GM18873 (cell line): ENCODE data around the gene RTBDN.

Source experiments
- ATAC-seq: cut with Tn5 transposase; IDR thresholded peaks from one replicate; pipeline ENCODE4 v1.9.1; 2021; ENCODE audit warnings: mild to moderate bottlenecking, moderate library complexity, moderate number of reproducible peaks; ENCODE audit not compliant: unreplicated experiment, low FRiP score

Gene RTBDN

DNA sequence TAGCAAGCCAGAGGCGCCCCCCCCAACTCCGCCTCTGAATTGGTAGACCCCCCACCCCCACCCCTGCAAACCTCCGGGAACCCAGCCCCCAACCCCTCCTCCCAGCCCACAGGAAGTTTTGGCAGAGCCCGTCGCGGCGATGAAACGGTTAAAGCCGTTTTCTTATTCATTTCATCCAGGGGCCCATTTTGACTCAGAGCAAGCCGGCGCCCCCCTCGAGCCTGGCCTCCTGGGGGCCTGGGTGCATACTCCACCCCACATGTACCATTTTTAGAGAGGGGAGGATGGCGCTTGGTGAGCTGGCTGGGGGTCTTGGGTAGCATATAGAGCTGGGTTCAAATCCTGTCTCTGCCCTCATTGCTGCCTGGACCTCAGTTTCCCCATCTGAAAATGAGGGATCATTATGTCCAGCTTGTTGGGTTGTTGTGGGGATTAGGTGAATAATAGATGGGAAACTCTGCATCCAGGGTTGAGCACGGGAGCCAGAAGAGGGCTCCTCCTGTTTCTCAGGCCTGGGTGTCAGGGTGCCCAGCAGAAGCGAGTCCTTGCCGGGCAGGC lies 51.0 kb downstream of the RTBDN start:
- ATAC-seq: no peak

DNA sequence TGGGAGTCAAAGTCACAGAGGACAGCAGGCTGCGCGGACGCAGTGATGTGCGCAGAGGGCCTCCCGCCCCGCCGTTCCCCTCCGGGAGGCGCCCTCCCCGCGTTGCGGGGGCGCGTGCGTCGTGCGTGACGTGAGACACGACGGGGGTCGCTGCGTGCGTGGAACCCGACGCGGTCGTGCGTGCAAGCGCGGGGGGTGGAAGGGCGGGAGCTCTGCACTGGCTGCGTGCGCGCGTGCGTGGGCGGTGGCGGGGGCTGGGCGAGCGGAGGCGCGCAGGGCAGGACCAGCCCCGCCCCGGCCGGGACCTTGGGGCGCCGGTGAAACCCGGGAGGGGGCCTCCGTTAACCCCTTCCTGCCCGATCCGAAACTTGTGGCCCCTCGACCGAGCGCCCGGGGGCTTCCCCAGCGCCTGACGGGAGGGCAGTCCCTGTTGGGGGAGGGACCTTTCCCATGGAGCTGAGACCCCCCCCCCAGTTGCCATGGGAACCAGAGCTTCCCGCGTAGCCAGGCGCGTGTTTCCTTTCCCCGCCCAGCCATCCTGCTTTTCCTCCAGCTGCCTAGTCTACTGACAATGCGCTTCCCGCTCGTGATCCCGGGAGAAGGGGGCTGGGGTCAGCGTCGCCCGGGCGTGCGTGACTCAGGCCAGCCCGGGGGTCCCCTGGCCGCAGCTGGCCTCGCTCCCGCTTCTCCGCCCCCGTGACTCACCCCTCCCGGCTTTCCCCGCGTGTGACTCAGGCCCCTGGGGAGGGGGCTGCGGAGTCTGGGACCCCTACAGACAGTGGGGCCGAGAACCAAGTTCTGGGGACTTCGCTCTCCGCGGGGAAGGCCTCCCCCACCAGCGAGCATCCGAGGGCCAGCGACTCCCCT lies 51.7 kb downstream of the RTBDN start:
- ATAC-seq: no peak

DNA sequence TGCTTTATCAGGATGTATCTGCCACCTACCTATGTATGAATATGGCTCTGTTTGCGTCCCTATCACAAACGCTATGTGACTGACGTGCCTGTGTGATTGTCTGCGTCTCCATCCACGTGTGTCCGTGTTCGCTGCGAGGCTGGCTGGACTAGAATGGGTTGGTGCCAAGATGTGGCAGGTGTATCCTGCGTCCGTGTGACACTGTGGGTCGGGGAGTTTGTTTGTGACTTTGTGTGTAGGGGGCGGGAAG lies 52.3 kb downstream of the RTBDN start:
- ATAC-seq: no peak

GRCh38 chr19:12779162-12779993 lies 55.0 kb downstream of the RTBDN start:
- no peak for ATAC-seq

DNA sequence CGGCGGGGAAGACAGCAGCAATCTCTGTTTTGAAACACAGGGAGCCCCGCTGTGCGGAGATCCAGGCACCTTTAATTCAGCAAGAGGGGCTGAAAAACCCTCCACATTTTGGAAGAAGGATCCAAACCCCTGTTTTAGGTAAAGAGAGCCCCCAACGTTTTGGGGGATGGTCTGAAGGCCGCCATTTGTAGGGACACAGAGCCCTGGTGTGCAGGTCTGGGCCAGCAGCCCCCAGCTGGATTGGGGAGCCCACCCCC lies 55.5 kb downstream of the RTBDN start:
- no peak for ATAC-seq

DNA sequence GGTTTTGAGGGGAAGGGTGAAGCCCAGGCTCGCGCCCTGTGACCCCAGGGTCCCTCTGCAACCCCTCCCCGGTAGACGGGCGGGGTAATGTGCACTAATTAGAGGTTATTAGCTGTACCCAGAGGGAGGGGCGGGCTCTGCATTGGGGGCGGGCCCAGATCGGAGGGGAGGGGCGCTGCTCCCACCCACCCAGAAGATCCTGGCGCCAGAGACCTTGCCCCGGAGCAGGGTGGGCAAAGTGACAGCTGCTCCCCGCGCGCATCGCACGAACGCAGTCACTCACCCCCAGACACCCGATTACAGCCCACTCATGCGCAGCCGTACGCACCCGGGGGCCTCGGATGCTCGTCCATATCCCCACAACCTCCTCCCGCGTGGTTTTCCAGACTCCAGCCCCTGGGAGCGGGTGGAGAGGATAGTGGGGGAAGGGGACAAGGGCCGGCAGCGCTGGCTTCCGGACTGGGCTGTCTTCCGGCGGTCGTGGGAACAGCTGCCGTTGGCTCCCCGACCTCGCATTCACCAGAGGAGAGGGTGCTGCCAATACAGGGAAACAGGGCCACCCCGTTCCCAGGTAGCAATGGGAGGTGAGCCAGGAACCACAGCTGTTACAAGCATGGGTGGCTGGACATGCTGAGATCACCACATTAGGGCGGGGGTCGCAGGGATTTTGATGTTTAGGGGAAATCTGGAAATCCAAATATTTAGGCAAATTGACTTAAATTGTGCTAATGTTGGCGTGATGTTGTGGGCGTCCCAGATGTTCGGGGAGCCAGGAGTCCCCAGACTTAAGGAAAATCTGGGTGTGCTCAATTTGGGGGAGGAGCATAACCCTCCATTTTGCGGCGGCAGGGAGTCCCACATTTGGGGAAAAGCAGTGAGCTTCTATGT lies 56.1 kb downstream of the RTBDN start:
- ATAC-seq: no peak

DNA sequence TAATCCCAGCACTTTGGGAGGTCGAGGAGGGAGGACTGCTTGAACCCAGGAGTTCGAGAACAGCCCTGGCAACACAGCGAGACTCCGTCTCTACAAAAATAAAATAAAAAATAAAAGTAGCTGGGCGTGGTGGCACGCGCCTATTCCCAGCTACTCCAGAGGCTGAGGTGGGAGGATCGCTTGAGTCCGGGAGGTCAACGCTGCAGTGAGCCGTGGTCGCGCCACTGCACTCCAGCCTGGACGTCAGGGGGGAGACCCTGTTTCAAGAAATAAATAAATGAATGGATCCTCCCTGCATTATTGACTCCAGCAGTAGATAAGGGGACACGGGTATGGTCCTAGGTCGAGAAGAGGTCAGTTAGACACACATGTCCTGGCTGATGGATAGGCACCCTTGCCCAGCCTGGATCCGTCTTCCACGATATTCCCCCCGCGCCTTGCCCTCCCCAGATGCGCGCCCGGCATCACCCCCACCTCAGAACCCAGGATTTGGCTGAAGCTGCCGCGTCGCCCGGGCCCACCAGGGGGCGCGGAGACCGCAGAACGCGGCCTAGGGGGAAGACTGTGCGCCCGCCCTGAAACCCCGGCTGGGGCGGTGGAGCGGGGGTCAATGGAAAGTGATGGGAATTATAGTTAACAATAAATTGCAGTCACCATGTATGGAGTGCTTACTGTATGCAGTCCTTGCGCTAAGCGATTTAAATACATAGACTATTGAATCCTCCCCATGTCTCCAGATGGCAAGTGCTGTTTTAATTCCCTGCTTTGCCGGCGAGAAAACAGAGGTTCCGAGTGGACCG lies 57.0 kb downstream of the RTBDN start:
- ATAC-seq: no peak
